Measurements from ENCODE around the gene PASK. TPM values are rescaled to one million over a fixed set of nuclear protein-coding genes. Genes with fewer than 3 reads are reported as not detected.

The PASK gene
- total RNA-seq, 1 experiment from 2014 or later = 9.0 TPM

GRCh38 chr2:241112046-241112445 is 37.2 kb downstream of the PASK start:
- Mint-ChIP-seq H3K27ac (ENCODE audit: low read depth, unreplicated experiment) (no peak overlapping the region), H3K36me3 (ENCODE audit: insufficient read depth, unreplicated experiment) (peaks cover 16% of the 10 kb centered on the region), H3K9me3 (ENCODE audit: unreplicated experiment) (no peaks in the 10 kb centered on the region), H3K27me3 (ENCODE audit: insufficient read depth, unreplicated experiment) (no peaks in the 10 kb centered on the region), H3K4me1 (ENCODE audit: insufficient read depth, unreplicated experiment) (no peaks in the 10 kb centered on the region), H3K4me3 (ENCODE audit: unreplicated experiment) (no peak overlapping the region)
- CTCF ChIA-PET = interaction anchor here (0.6 kb wide), 1 partner anchor 551 kb away, joined by 6 read pairs; no protein-coding TSS in a partner anchor
- TF ChIP-seq CTCF (IDR thresholded peaks at IDR 0.05; ENCODE audit: unreplicated experiment) = no peak
- POLR2A ChIA-PET = interaction anchor here (0.7 to 1.1 kb wide), 2 partner anchors 8 to 61 kb away, joined by 3 read pairs; no protein-coding TSS in a partner anchor
- BruUV-seq (replicated peaks) = no TSS peak
- intact Hi-C loops (cut with micrococcal nuclease) = no loop called here
- no peak for DNase-seq (ENCODE audit: unreplicated experiment)

DNA sequence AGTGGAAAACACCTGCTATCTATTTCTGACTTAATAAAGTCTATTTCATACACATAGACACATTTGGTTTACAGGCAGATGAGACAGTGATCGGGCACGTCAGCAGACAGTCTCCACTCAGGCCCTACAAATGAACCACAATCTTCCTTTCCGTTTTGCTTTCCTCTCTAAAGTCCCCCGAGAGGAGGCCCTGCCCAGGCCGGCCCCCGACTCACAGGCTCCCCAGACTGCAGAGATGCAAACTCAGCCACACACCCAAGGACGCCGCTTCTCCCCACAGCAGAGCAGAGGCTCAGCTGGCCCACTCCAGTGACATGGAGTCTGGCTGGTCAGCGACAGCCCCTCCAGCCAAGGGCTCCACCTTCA is 37.8 kb downstream of the PASK start:
- Mint-ChIP-seq H3K9me3 (ENCODE audit: unreplicated experiment) (no peaks in the 10 kb centered on the region), H3K27me3 (ENCODE audit: insufficient read depth, unreplicated experiment) (no peaks in the 10 kb centered on the region), H3K27ac (ENCODE audit: low read depth, unreplicated experiment) (no peak overlapping the region), H3K36me3 (ENCODE audit: insufficient read depth, unreplicated experiment) (peaks cover 16% of the 10 kb centered on the region), H3K4me3 (ENCODE audit: unreplicated experiment) (no peak overlapping the region), H3K4me1 (ENCODE audit: insufficient read depth, unreplicated experiment) (no peaks in the 10 kb centered on the region)
- BruUV-seq (replicated peaks) = no TSS peak
- POLR2A ChIA-PET = no interaction called here
- no peak for DNase-seq (ENCODE audit: unreplicated experiment)
- no peak for TF ChIP-seq CTCF (IDR thresholded peaks at IDR 0.05; ENCODE audit: unreplicated experiment)
- CTCF ChIA-PET = interaction anchor here (0.6 kb wide), 1 partner anchor 31 kb away, joined by 4 read pairs; no protein-coding TSS in a partner anchor
- intact Hi-C loops (cut with micrococcal nuclease) = no loop called here

GRCh38 chr2:241110607-241111439 is 38.4 kb downstream of the PASK start:
- H3K9me3 Mint-ChIP-seq (ENCODE audit: unreplicated experiment) = no peaks in the 10 kb centered on the region
- POLR2A ChIA-PET = interaction anchor here (0.6 kb wide), 1 partner anchor 524 kb away, joined by 3 read pairs; no protein-coding TSS in a partner anchor
- H3K36me3 Mint-ChIP-seq (ENCODE audit: insufficient read depth, unreplicated experiment) = peaks cover 16% of the 10 kb centered on the region
- H3K27ac Mint-ChIP-seq (ENCODE audit: low read depth, unreplicated experiment) = no peak overlapping the region
- BruUV-seq (replicated peaks) = no TSS peak
- no peak for DNase-seq (ENCODE audit: unreplicated experiment)
- H3K4me1 Mint-ChIP-seq (ENCODE audit: insufficient read depth, unreplicated experiment) = no peaks in the 10 kb centered on the region
- CTCF ChIA-PET = interaction anchor here (0.6 kb wide), 1 partner anchor 31 kb away, joined by 4 read pairs; no protein-coding TSS in a partner anchor
- no peak for TF ChIP-seq CTCF (IDR thresholded peaks at IDR 0.05; ENCODE audit: unreplicated experiment)
- intact Hi-C loops (cut with micrococcal nuclease) = no loop called here
- no peak overlapping the region for H3K4me3 Mint-ChIP-seq (ENCODE audit: unreplicated experiment)
- H3K27me3 Mint-ChIP-seq (ENCODE audit: insufficient read depth, unreplicated experiment) = no peaks in the 10 kb centered on the region

DNA sequence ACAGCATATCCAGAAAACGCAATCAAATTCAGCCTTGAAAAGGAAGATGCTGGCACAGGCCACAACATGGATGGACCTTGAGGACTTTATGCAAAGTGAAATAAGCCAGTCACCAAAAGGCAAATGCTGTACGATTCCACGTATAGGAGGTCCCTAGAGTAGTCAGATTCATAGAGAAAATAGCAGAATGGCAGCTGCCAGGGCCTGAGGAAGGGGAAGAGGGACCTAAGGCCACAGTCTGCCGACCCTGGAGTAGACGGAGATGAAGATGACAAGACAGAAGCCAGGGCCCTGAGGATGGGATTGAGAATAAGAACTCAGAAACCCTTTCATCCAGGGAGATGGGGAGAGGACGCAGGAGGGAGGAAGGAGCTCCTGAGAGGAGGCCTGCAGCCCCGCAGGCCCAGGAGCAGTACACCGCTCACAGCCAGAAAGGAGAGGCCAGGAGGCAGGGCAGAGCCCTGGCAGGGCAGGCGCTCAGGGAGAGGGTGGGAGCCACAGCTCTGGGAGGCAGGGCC is 39.1 kb downstream of the PASK start:
- CTCF ChIA-PET = interaction anchor here (0.7 kb wide), 1 partner anchor 406 kb away, joined by 3 read pairs; no protein-coding TSS in a partner anchor
- H3K36me3 Mint-ChIP-seq (ENCODE audit: insufficient read depth, unreplicated experiment) = peaks cover 16% of the 10 kb centered on the region
- no peak for TF ChIP-seq CTCF (IDR thresholded peaks at IDR 0.05; ENCODE audit: unreplicated experiment)
- BruUV-seq (replicated peaks) = no TSS peak
- no peaks in the 10 kb centered on the region for H3K9me3 Mint-ChIP-seq (ENCODE audit: unreplicated experiment)
- DNase-seq (ENCODE audit: unreplicated experiment) = no peak
- POLR2A ChIA-PET = interaction anchor here (0.6 kb wide), 1 partner anchor 523 kb away, joined by 3 read pairs; no protein-coding TSS in a partner anchor
- H3K4me1 Mint-ChIP-seq (ENCODE audit: insufficient read depth, unreplicated experiment) = no peaks in the 10 kb centered on the region
- no peak overlapping the region for H3K4me3 Mint-ChIP-seq (ENCODE audit: unreplicated experiment)
- H3K27me3 Mint-ChIP-seq (ENCODE audit: insufficient read depth, unreplicated experiment) = no peaks in the 10 kb centered on the region
- H3K27ac Mint-ChIP-seq (ENCODE audit: low read depth, unreplicated experiment) = no peak overlapping the region
- intact Hi-C loops (cut with micrococcal nuclease) = no loop called here
